ENCODE measurements around the gene ACKR3.

The ACKR3 gene

DNA sequence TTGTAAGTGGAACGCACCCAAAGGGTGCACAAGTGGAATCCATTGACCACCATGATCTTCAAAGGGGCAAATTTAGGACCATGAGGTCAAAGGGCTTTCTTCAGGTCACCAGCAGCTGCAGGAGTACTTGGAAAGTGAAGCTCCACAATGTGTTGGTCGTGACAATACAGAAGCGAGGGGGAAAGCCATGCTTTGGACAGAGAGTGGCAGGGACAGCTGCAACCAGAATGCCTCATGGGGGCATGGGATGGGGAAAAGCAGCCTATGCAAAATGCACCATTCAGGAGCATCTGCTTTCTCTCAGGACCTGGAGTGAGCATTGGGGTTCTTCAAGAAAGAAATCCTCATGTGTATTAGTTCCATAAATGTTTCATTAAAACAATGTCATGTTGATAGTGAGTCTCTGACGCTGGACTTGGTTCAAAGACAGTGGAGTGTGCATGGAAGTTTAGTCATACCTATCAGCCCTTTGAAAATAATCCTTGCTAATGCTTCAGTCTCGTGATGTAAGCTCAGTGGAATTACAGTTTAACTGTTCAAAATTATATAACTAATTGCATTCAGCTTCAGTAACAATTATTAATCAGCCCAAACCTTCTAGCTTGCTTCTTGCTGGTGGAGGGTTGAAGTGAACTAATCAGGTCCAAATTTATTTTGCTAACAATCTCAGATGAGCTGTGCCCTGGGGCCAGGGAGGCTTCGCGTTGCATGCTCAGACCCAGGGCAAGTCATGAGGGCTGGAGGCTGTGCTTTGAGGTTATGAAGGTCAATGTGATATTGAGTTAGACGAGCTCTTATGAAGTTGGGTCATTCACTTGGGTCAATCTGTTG lies 41.6 kb downstream of the ACKR3 start:
- no peak for DNase-seq (ENCODE audit: low spot score)

DNA sequence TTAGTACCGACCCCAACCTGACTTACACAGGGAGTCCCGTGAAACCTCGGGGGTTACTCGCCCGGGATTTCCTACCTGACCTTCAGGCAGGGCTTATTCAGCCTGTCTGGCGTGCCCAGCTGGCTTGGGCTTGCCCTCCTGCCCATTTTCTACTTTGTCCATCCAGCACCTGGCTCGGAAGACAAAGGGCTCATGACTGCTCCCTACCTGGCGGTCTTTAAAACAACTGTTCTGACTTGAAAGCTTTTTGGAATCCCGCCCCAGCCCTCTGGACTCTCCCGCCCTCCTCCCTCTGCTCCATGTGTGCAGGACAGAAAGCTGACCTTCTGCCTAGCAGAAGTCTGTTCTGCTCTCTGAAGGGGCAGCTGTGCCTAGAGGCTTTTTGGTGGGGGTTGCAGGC lies 43.1 kb downstream of the ACKR3 start:
- no peak for DNase-seq (ENCODE audit: low spot score)

DNA sequence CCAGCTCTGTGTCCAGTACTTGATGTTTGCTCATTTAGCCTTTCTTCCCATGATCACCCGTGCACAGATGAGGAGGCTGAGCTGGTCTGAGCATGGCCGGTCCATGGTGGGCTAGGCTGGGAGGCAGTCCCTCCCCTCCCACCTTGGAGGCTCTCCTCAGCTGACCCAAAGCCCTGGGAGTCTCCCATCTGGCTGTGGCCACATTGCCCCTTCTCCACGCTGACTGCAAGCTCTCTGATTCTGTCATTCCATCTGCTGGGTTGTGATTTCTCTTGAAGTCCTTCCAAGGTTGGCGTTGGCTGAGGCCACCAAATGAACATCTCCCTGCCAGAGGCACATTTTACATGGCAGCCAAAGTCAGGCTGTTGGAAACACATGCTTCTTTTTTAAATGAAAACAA lies 44.0 kb downstream of the ACKR3 start:
- DNase-seq (ENCODE audit: low spot score), result no peak

DNA sequence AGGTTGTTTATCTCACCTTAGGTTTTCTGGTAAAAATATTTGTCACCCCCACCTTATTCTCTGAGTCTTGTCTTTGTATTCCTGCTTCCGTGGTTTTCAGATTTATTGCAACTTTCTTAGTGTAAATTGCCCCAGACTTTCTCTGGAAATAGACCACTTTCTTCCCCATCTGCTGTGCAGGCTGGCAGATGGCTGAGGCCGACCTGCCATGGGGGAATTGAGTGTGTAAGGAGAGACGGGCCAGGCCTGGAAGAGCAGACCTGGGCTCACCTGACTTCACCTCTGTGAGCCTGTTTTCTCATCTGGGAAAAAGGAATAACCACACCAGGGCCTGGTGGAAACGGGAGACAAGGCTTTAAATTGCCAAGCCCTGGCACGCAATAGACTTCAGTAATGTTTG lies 44.9 kb downstream of the ACKR3 start:
- no peak for DNase-seq (ENCODE audit: low spot score)

DNA sequence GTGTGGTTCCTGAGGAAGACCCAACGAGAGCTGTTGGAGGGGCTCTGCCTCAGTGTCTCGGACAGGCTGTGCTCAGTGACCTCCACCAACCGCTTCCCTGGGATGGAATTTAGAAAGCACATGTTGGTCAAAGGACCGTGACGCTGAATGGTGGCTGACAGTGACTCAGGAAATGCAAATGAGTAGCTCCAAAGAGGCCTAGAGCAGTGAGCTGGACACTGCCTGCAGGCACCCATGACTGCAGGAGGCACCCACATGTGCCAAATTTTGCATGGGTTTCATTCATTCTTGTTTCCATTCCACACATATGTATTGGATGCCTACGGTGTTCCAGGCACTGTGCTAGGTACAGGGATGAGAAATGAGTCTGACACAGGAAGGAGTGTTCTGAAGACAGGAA lies 46.4 kb downstream of the ACKR3 start:
- DNase-seq (ENCODE audit: low spot score), result no peak

DNA sequence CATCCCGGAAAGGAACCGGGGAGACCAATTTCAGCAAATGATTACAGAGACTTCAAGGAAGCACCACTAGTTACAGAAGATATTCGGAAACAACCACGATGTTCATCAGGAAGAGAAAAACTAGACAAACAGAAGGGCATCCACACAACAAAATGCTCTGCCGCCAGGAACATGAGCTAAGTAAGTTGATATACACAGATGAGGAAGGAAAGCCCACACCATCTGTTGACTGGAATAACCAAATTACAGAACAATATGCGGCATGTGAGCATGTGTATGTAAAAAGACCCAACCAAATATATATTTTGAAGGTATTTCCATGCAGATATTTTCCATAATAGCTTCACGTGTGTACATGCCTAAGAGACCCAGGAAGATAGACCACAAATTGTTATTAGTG lies 47.0 kb downstream of the ACKR3 start:
- no peak for DNase-seq (ENCODE audit: low spot score)

DNA sequence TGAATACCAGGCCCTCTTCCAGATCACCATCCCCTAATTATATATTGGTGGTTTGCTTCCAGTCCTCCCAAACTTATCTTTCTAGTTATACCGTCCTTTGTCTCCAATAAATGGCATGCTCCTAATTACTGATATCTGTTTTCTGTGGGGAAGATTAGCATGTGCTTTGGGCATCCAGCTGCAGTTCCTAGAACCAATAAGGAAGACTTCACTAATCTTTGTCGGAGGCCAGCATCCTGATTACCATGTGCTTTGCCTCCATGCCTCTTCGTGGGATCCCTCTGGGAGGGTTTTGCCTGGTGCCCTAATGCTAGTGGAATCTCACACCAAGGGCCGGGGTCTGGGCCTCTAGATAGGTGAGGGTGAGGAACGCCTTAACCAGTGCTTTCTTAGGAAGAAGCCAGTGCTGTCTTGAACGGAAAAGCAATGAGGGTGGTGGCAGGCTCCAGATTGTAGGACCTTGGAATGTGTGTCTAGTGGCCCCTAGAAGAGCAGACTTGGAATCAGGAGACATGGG lies 47.7 kb downstream of the ACKR3 start:
- DNase-seq (ENCODE audit: low spot score), result no peak

DNA sequence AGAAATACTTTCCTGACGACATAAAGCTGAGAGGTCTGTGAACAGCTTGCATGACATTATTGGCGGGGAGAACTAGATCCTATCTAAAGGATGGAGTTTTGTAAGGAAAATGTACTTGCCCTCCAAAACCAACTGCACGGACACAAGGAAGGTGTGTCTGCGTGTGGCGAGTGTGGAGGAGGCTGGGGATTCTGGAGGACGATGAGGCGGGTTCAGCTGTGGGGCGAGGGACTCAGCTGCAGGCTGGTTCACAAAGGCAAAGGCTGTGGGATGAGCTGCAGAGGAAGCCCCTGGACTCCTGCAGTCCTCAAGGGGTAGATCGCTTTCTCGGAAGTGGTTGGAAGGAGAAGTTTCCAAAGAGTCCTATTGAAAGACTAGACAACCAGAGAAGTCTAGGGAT lies 48.2 kb downstream of the ACKR3 start:
- no peak for DNase-seq (ENCODE audit: low spot score)

DNA sequence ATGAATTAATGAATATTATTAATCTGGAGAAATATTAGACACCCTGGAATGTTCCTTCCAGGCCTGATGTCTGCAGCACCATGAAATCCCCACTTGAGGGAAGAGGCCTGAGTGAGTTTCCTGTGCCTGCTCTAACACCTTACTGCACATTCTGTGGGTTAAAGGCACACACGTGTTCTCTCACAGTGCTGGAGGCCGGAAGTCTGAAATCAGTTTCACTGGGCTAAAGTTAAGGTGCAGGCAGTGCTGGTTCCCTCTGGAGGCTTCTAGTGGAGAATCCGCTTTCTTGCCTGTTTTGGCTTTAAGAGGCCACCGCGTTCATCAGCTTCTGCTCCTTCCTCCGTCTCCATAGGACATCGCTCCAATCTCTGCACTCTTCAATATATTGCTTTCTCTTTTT lies 48.7 kb downstream of the ACKR3 start:
- no peak for DNase-seq (ENCODE audit: low spot score)

DNA sequence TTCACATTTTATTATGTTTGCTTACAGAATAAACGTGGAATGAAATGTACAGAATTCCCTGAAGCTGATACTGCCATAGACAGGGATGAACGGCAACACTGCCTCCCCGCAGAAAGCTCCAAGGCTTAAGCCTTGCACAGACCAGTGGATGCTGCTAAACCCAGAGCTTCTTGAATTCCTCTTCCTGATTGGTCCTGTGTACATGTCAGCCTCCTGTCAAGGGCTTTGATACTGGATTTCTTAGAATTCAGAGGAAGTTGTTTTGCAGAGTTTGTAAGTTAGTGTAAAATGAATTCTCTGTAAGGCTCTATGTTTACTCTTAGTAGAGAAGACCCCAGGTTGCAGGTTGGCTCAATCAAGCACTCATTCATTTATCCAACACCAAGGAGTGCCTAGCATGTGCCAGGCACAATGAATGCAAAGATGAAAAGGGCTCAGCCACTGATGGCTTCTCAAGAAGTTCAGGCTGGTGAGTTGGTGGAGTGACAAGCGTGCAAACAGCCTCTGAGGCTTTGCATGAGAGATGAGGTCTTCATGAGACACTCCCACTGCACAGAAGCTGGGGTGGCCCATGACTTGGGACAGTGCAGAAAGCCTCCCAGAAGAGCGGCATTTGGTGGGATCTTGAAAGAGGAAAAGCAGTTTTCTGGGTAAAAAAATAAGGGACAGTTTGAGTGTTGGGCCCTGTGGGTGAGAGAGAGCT lies 50.4 kb downstream of the ACKR3 start:
- DNase-seq (ENCODE audit: low spot score), result no peak

DNA sequence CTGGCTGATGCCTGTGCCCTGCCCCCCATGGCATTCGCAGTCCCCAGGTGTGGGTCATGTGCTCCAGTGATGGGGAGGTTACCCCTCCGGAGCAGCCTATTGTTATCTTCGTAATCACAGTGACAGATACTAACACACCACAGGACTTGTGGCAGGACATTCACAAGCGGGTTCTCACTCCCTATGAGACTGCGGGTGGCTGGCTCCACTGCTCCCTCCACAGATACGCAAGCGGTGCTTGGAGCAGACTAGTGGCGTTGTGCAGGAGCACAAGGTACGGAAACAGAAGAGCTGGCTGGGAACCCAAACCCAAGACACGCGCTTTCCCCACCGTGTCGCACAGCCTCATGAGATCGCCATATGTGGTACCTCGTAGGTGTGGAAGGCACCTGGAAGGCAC lies 52.2 kb downstream of the ACKR3 start:
- DNase-seq (ENCODE audit: low spot score), result no peak

DNA sequence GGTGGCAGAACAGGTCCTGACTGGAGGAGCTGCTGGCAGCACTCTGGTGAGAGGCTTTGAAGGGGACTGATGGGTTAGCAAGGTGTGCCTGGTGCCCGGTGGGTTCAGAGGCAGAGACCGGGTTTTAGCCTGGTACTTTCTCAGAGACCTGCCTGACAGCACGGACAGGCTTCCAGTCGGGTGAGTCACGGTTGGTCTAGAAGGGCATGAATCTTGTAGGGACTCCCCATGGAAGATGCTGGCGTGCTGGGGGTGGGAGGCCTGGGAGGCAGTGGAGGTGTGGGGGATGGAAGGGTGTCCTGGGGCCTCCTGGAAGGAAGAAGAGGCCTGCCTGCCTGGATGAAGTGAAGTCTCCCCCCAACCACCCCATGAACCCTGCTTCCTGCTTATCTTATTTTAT lies 52.6 kb downstream of the ACKR3 start:
- no peak for DNase-seq (ENCODE audit: low spot score)

DNA sequence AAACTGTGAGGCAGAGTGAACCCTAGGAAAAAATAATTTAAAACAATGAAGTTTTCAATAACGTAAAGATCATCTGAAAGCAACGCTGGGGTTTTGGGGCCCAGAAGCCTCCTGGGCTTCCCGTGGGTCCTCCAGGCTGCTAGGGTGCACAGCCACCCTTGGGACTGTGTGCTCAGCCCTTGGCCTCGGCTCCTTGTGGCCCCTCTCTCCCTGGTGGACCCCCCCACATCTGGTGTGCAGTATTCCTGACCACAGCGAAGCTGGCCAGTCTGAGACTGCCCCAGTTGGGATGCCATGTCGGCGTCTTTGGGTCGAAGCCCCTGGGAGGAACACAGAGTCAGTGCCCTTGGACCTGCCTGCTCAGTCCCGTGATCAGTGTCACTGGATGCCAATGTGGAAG lies 53.0 kb downstream of the ACKR3 start:
- DNase-seq (ENCODE audit: low spot score), result no peak

DNA sequence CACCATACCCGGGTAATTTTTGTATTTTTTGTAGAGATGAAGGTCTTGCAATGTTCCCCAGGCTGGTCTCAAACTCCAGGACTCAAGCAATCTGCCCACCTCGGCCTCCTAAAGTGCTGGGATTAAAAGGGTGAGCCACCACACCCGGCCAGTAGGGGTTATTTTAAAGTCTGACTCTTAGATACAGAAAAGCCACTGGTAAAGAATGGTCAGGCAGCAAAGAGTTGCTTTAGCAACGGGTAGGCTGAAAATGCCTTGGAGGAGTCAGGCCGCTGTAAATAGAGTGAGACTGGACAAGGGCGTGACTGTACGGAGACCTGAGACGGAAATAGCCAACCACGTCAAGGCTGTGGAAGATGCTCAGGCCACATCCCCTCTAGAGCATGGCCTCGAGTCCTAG lies 54.2 kb downstream of the ACKR3 start:
- no peak for DNase-seq (ENCODE audit: low spot score)

DNA sequence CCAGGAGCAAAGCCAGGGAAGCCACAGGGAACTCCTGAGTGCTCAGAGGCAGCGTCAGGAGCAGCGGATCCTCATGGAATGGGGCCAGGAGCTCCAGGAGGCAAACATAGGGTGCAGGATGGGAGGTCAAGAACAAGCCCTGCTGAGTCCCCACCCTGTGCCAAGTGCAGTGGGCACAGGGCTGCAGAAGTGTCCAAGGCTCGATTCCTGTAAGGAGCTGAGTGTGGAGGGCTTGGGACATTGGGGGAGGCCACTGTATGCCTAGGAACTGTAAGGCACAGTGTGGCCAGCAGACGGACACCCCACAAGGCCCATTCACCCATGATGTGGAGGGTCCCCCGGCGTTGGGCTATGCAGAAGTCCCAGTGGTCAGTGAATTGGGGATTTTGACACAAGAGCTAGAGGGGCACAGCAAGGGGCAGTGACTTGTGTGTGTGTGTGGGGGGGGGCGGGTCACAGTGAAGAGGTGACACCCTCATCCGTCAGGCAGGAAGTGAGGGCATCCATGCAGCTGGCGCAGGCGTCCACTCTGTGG lies 55.6 kb downstream of the ACKR3 start:
- no peak for DNase-seq (ENCODE audit: low spot score)

DNA sequence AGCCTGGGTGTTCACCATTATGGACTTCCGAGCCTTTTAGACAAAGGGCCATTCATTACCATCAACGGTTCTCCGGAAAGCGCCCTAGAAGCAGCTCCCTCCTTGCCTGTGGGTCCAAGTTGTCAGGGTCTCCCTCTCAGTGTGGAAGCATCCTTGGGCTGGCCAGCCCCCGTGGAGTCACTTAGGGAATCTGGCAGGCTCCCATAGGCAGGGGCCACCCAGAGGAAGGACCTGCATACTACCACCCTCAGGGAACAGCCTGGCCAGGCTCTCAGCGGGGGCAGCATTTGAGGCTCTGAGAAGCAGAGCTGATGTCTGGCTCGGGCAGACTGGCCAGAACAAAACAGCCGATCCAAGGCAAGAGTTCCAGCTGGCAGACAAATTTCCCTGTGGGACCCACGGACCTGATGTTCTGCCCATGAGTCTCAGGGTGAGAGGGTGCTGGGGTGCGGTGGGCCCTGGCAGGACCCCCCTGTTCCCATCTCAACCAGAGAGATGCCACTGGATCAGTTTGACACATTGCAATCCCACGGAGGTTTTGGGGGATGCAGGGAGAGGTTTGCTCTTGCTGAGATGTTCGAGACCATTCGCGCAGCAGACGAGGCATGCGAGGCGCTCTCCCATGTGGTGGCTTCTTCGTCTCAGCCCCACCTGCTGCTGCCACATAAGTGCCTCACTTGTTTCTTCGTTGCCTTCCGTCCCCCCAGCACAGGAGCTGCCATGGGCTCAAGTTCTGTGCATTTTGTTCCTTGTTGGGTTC lies 56.9 kb downstream of the ACKR3 start:
- no peak for DNase-seq (ENCODE audit: low spot score)

DNA sequence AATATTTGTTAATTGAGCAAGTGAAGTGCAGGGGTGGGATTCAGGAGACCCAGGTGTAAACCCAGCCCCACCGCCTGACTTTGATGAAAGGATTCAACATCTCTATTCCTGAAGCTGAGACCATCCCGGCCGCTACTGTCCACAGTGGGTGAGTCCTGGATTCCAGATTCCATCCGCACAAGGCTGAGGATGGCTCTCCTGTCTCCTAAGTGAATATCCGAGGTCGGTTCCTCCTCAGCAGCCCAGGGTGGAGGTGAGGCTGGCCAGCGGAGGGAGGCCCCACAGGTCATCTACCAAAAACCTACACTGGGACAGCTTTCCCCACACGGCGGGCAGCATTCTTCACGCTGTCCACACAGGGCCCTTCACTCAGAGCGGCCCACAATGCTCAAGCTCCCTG lies 57.6 kb downstream of the ACKR3 start:
- no peak for DNase-seq (ENCODE audit: low spot score)

DNA sequence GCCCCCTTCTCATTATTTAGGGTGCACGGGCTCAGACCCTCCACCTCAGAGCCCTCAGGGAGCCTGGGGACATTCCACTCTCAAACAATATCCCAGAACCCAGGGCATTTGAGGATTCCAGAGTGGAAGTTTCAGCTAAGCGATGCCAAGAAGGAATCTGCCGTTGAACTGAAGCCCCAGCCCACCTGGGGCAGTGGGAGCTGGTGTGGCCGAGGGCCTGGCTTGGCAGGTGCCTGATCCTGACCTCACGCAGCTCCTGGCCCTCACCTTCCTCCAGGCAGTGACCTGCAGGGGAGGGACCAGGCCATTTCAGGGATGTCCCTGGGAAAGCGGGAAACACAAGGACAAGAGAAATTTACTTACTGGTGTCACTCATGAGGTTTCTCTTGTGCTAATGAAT lies 58.2 kb downstream of the ACKR3 start:
- no peak for DNase-seq (ENCODE audit: low spot score)

DNA sequence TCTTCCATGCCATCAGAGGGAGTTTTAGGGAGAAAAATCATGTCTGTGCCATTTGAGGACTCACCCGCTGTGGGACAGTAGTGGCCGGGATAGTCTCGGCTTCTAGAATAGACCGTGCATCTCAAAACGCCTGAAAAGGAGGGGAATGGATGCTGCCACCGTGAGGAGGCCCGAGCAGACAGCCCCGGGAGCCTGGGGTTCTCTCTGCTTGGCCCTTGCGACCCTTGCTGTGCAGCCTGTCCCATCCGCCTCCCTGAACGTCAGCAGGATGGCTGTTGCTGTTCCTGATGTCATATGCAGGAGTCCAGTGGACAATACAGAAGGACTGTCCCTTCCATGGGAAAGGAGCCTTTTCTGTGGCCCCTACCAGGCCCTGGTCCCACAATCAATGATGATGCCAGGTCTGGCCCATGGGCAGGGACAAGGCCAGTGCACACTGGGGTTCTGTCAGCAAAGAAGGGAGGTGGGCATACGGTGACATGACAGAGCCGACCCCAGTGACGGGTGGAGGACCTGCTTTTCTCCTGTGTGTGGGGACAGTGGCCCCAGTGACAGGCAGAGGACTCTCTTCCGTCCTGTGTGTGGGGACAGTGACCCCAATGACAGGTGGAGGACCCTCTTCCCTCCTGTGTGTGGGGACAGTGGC lies 58.8 kb downstream of the ACKR3 start:
- no peak for DNase-seq (ENCODE audit: low spot score)

DNA sequence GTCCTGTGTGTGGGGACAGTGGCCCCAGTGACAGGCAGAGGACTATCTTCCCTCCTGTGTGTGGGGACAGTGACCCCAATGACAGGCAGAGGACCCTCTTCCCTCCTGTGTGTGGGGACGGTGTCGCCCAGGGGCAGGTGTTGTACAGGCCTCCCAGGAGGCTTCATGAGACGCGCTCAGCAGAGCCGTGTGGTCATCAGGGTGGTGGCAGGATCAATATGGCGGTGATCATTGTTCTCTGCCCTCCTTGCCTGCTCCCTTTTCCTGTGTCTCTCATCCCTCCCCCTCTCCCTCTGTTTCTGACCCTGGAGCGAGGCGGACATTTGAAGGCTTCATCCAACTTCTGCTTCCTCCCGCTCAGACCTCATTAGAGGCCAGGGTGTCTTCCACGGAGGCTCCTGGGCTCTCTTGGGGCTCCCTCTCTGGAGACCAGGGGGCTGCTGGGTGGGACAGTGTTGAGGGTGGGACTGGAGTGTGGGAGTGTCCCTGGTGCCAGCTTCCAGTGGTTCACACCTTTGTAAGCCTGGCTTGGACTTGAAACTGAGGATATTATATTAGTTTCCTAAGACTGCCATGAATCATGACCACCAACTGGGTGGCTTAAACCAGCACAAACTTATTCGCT lies 59.5 kb downstream of the ACKR3 start:
- DNase-seq (ENCODE audit: low spot score), result no peak

Measured in hepatic stellate cell (primary cell).